Stimulated activated CD8-positive, alpha-beta memory T cell treated with anti-CD3 and anti-CD28 coated beads, Interleukin-12 subunit alpha, Interleukin-12 subunit beta, amount 100 ng/mL, for 24 hours (primary cell): ENCODE results near the gene KRTAP9-9.
"Not testable (repeated sequence)": the region's sequence is repeated elsewhere in the genome, so short reads cannot be mapped to it uniquely, and the experiment has no call there.

Experiments used
- DNase-seq: peaks from one replicate; pipeline ENCODE4 v3.0.0-alpha.2; 2020; ENCODE audit errors: extremely low read depth

Gene KRTAP9-9

DNA sequence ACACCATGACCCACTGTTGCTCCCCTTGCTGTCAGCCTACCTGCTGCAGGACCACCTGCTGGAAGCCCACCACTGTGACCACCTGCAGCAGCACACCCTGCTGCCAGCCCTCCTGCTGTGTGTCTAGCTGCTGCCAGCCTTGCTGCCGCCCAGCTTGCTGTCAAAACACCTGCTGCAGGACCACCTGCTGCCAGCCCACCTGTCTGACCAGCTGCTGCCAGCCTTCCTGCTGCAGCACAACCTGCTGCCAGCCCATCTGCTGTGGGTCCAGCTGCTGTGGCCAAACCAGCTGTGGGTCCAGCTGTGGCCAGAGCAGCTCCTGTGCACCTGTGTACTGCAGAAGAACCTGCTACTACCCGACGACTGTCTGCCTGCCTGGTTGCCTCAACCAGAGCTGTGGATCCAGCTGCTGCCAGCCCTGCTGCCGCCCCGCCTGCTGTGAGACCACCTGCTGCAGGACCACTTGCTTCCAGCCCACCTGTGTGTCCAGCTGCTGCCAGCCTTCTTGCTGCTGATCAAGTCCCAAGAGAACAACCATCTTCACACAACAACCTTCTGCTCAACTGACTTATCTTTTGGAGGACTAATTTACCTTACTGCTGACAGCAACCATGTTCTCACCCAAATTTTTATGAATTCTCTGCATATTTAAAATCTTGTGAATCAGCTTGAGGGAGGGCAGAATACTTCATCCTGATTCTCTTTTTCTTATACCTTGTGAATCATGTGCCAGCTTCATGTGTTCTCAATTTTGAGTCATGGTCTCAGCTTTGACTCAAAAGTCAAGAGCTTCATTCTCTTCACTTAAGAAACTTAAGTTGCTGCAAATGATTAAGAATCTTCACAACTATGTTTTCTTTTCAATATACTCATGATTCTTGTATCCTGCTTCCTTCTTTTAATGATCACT lies at the start of gene KRTAP9-9:
Gene KRTAP9-9 (plus strand): TSS at position 4 of the 910 bp plus-strand sequence.
- DNase-seq: not testable (repeated sequence)

DNA sequence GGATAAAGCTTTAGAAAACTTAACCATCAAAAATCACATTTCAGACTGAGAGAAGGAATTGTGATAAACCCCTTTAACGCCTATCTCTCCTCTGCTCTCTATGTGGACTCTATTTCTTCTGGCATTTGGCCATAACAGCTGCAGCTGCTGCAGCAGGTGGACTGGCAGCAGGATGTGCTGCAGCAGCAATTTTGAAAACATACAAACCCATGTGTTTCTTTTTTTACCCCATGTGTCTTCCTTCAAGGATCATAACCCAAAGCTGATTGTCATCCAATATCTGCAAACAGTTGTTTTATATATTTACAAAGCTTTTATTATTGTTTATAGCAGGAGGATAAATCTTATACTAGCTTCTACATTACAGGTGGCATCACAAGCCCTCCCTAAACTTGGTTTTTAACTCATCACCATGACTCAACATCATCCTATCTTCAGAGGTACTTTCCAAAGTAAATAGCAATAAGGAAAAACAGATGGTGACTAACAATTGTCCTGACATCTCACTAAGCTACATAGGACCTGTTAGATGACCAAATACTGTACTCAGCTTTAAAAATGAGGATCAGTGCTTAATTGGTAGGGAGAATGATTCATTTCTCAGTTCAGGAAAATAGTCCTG lies 43.2 kb upstream of the KRTAP9-9 start:
- no peak for DNase-seq

DNA sequence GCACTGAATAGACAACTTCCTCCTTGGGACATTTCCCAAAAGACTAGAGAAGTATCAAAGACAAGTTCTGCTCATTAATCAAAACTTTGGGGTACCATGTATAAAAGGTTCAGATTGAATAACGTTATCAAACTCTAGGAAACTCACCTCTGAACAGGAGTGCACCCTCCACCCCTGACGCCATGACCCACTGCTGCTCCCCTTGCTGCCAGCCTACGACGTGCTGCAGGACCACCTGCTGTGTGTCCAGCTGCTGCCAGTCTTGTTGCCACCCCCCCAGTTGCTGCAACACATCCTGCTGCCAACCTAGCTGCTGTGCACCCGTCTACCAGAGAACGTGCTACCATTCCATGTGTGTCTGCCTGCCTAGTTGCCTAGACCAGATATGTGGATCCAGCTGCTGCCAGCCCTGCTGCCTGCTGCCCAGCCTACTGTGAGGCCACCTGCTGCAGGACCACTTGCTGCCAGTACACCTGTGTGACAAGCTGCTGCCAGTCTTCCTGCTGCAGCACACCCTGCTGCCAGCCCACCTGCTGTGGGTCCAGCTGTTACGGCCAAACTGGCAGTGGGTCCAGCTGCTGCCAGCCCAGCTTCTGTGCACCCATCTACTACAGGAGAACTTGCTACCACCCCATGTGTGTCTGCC lies 42.5 kb upstream of the KRTAP9-9 start:
- DNase-seq: no peak

DNA sequence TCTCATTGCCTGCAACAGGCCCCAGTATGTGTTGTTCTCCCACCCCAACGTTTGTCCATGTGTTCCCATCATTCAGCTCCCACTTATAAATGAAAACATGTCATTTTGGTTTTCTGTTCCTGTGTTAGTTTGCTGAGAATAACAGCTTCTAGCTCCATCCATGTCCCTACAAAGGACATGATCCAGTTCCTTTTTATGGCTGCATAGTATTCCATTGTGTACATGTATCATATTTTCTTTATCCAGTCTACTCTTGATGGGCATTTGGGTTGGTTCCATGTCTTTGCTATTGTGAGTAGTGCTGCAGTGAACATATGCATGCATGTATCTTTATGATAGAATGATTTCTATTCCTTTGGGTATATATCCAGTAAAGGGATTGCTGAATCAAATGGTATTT lies 39.5 kb upstream of the KRTAP9-9 start:
- DNase-seq: no peak

DNA sequence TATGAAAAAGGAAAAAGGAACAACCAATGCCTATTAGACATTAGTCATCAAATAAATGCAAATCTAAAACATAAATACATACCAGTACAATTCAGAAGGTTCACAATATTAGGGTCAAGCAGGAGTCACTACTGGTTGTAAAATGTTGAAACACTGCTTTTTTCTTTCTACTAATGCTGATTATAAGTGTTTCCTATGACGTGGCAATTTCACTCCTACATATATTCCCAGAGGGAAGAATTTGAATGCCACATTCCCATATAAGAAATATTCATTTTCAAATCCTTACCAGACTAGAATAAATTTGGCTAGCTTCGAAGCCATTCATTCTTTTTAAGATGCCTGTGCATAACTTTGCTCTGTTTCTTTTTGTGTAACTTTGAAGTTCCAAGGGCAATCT lies 31.4 kb upstream of the KRTAP9-9 start:
- no peak for DNase-seq

DNA sequence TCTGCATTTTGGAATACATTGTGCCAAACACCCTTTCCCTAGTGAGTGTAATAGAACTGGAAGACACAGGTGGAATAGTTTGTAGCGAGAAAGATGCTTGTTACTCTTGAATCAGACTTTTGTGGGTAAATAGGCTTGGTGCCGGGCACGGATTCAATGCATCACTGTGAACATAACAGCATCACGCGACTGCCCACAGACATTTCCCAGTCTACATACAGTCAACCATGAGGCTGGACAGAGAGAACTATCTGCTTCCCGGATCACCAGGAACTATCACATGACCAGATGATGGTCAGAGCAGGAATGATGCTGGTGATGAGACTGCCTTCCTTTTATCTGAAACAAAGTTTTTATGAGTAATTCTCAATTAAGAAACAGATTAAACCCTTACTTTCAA lies 29.1 kb upstream of the KRTAP9-9 start:
- DNase-seq: no peak

DNA sequence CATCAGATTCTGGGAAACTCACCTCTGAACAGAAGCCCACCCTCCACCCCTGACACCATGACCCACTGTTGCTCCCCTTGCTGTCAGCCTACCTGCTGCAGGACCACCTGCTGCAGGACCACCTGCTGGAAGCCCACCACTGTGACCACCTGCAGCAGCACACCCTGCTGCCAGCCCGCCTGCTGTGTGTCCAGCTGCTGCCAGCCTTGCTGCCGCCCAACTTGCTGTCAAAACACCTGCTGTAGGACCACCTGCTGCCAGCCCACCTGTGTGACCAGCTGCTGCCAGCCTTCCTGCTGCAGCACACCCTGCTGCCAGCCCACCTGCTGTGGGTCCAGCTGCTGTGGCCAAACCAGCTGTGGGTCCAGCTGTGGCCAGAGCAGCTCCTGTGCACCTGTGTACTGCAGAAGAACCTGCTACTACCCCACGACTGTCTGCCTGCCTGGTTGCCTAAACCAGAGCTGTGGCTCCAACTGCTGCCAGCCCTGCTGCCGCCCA lies 28.5 kb upstream of the KRTAP9-9 start, which contains the start of gene KRTAP9-2:
Gene KRTAP9-2 (plus strand): TSS at position 51 of the 498 bp plus-strand sequence. CDS start 7 bp downstream, at position 58.
- not testable (repeated sequence) for DNase-seq

DNA sequence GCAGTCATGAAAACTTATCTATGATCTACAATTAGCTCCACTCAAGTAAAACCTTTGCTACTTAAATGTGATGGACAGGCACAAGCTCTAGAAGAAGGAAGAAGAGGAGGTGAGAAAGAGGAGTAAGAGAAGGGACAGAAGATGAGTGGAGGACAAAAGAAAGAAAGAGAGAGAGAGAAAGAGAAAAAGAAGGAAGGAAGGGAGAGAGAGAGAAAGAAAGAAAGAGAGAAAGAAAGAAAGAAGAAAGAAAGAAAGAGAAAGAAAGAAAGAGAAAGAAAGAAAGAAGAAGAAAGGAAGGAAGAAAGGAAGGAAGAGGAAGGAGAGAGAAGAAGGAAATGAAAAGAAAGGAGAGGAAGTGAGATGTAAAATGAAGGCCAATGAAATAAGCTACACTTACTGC lies 25.1 kb upstream of the KRTAP9-9 start:
- no peak for DNase-seq

DNA sequence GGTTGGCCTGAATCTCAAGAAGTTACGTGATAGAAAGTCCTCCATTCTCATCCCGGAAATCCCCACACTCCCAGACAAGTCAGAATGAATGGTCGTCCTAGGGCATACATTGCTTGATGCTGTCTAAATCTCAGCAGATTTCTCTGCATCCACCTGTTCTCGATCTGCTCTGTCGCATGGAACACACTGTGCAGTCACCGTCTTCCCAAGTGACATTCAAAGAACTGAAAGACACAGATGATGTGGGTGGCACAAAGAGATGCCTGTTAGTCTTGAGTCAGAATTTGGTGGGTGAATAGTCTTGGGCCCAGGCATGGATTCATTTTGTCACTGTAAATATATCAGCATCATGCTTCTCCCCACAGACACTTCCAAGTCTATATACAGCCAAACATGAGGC lies 23.5 kb upstream of the KRTAP9-9 start:
- no peak for DNase-seq

DNA sequence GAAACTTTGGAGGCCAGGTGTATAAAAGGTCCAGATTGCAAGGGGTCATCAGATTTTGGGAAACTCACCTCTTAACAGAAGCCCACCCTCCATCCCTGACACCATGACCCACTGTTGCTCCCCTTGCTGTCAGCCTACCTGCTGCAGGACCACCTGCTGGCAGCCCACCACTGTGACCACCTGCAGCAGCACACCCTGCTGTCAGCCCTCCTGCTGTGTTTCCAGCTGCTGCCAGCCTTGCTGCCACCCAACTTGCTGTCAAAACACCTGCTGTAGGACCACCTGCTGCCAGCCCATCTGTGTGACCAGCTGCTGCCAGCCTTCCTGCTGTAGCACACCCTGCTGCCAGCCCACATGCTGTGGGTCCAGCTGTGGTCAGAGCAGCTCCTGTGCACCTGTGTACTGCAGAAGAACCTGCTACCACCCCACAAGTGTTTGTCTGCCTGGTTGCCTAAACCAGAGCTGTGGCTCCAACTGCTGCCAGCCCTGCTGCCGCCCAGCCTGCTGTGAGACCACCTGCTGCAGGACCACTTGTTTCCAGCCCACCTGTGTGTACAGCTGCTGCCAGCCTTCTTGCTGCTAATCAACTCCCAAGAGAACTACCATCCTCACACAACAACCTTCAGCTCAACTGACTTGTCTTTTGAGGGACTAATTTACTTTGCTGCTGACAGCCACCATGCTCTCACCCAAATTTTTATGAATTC lies 22.6 kb upstream of the KRTAP9-9 start, which contains the start of gene KRTAP9-3:
Gene KRTAP9-3 (plus strand): TSS at position 51 of the 707 bp plus-strand sequence. CDS start 53 bp downstream, at position 104.
- DNase-seq: not testable (repeated sequence)

DNA sequence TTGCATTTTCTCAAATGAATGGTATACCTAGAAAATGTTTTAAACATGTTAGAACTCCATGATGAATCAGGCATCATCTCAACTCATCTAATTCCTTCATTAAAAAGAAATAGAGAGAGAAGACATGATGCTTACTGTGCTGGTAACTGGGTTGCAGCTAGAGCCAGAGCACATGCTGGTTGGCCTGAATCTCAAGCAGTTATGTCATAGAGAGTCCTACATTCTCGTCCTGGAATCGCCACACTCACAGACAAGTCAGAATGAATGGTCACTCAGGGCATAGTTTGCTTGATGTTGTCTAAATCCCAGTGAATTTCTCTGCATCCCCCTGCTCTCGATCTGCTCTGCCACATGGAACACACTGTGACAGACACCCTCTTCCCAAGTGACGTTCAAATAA lies 18.1 kb upstream of the KRTAP9-9 start:
- not testable (repeated sequence) for DNase-seq

DNA sequence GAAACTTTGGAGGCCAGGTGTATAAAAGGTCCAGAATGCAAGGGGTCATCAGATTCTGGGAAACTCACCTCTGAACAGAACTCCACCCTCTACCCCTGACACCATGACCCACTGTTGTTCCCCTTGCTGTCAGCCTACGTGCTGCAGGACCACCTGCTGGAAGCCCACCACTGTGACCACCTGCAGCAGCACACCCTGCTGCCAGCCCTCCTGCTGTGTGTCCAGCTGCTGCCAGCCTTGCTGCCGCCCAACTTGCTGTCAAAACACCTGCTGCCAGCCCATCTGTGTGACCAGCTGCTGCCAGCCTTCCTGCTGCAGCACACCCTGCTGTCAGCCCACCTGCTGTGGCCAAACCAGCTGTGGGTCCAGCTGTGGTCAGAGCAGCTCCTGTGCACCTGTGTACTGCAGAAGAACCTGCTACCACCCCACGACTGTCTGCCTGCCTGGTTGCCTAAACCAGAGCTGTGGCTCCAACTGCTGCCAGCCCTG lies 17.2 kb upstream of the KRTAP9-9 start, which contains the start of gene KRTAP9-8:
Gene KRTAP9-8 (plus strand): TSS at position 51 of the 489 bp plus-strand sequence. CDS start 53 bp downstream, at position 104.
- not testable (repeated sequence) for DNase-seq

DNA sequence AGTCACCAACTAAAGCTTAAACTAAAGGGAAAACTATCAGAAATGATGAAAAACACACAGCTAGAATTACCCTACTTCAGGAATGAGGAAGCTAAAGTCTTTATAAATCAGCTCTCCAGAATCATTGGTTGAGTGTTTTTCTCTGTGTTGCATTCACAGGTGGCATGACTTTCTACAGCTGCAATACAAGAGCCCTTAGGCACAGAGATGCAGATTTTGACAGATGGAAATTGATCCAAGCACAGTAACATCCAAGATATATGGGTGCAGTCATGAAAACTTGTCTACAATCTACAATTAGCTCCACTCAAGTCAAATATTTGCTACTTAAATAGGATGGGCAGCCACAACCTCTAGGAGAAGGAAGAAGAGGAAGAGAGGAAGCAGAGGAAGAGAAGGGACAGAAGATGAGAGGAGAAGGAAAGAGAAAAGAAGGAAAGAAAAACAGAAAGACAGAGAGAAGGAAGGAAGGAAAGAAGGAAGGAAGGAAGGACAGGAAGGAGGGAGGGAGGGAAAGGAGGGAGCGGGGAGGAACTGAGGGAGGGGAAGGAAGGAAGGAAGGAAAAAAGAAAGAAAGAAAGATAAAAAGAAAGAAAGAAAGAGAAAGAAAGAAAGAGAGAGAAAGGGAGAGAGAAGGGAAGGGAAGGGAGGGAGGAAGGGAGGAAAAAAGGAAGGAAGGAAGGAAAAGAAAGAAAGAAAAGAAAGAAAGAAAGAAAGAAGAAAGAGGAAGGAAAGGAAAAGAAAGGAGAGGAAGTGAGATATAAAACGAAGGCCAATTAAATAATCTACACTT lies 8.0 kb upstream of the KRTAP9-9 start:
- not testable (repeated sequence) for DNase-seq

DNA sequence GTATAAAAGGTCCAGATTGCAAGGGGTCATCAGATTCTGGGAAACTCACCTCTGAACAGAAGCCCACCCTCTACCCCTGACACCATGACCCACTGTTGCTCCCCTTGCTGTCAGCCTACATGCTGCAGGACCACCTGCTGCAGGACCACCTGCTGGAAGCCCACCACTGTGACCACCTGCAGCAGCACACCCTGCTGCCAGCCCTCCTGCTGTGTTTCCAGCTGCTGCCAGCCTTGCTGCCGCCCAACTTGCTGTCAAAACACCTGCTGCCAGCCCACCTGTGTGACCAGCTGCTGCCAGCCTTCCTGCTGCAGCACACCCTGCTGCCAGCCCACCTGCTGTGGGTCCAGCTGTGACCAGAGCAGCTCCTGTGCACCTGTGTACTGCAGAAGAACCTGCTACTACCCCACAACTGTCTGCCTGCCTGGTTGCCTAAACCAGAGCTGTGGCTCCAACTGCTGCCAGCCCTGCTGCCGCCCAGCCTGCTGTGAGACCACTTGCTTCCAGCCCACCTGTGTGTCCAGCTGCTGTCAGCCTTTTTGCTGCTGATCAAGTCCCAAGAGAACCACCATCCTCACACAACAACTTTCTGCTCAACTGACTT lies 5.4 kb upstream of the KRTAP9-9 start, which contains the start of gene KRTAP9-4:
Gene KRTAP9-4 (plus strand): TSS at position 51 of the 604 bp plus-strand sequence. CDS start 34 bp downstream, at position 85.
- not testable (repeated sequence) for DNase-seq

DNA sequence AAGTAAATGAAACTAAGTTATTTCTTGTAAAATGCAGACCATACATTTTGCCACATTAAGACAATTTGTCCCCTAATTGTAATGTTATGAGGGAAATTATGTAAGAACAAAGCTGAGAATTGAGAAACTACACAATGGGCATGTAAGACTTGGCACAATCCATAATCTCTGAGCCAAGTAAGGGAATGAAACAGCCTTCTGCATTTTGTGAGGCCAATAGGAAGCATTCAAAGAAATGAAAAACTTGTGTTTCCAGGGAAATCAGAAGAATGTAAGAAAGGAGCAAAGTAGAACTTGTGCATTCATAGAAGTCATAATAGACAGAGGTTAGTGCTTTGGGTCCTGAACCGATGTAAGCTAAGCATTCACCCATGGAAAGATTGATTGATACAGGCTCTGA lies 3.9 kb upstream of the KRTAP9-9 start:
- DNase-seq: no peak

DNA sequence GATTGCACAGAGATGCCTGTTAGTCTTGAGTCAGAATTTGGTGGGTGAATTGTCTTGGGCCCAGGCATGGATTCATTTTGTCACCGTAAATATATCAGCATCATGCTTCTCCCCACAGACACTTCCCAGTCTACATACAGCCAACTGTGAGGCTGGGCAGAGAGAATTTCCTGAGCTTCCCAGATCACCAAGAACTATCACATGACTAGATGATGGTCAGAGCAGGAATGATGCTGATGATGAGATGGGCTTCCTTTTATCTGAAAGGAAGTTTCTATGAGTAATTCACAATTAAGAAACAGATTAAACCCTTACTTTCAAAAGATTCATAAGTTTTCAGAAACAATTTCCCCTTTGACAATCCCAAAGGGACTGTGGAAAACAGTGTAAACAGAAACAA lies 323 bp upstream of the KRTAP9-9 start:
- DNase-seq: no peak

DNA sequence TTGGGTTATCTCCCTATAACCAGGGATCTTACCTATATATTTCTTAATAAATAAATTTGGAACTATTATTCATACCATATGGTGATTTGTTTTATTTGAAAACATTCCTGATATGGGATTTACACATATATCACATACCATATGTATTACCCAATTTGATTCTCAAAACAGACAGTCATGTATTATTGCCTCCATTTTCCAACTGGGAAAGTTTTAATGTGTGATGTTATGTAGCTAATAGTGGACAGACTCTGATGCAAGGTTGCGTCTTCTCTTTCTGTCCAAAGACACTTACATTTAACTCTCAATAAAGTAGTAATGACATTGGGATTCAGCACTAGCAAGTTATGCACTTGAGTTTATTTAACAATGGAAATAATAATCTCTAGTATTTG lies 1.1 kb downstream of the KRTAP9-9 start:
- DNase-seq: no peak

DNA sequence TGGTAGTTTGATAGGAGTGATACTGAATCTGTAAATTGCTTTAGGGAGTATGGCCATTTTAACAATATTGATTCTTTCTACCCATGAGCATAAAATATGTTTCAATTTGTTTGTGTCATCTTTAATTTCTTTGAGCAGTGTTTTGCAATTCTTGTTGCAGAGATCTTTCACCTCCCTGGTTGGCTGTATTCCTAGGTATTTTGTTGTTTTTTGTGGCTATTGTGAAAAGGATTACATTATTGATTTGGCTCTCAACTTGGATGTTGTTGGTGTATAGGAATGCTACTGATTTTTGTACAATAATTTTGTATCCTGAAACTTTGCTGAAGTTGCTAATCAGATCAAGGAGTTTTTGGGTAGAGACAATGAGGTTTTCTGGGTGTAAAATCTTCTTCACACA lies 3.2 kb downstream of the KRTAP9-9 start:
- no peak for DNase-seq

DNA sequence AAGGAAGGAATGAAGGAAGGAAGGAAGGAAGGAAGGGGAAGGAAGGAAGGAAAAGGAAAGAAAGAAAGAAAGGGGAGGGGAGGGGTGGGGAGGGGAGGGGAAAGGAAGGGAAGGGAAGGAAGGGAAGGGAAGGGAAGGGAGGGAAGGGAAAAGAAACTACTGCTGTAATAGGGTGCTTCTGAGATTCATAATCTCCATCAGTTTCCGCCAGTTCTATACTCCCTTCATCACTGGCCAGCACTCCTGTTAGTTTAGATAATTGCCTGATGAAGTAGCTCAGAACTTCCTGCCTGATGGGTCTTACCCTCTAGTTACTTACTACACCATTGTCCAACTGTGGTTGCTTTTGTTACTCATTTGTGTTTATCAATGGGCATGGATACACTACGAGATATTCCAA lies 8.0 kb downstream of the KRTAP9-9 start:
- no peak for DNase-seq

DNA sequence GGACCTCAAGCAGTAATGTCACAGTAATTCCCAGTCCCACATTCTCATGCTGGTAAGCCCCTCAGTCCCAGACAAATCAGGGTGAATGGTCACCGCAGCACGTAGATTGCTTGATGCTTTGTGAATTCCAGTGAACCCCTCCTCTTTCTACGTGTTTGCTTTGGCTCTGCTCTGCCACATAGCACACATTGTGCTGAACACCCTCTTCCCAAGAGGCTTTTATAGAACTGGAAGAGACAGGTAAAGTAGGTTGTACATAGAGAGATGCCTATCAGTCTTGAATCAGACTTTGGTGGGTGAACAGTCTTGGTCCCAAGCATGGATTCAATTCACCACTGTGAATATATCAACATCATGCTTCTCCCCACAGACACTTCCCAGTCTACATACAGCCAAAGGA lies 9.4 kb downstream of the KRTAP9-9 start:
- DNase-seq: no peak
